HepG2 (cell line): ENCODE data around the gene LTA4H. TPM values are rescaled to one million over a fixed set of nuclear protein-coding genes. Genes with fewer than 3 reads are reported as not detected.

ENCODE experiments used
- CBX5 ChIP-seq: sonication (generic); formaldehyde crosslinking; IDR thresholded peaks from 2 replicates; pipeline ENCODE4 v1.4.0; 2020; ENCODE audit warnings: missing genetic modification reagents, borderline replicate concordance
- EEA1 ChIP-seq: sonication (generic); formaldehyde crosslinking; IDR thresholded peaks from 2 replicates; pipeline ENCODE4 v1.5.1; 2020; ENCODE audit warnings: mild to moderate bottlenecking, missing genetic modification reagents, borderline replicate concordance
- ETV5 ChIP-seq: IDR thresholded peaks from 2 replicates; pipeline ENCODE4 v1.6.1; 2018; ENCODE audit warnings: missing biosample characterization, missing genetic modification reagents, inconsistent platforms, borderline replicate concordance
- HNRNPH1 ChIP-seq: fragments of 200-400 bp; formaldehyde crosslinking; optimal IDR thresholded peaks from 2 replicates; pipeline ENCODE3; 2017; ENCODE audit warnings: mild to moderate bottlenecking, low read depth, low read length
- IRF2 ChIP-seq: IDR thresholded peaks from 2 replicates; pipeline ENCODE4 v1.6.1; 2018; ENCODE audit warnings: missing genetic modification reagents, missing compliant biosample characterization
- IRX3 ChIP-seq: sonication (generic); formaldehyde crosslinking; IDR thresholded peaks from 2 replicates; pipeline ENCODE4 v1.8.1; 2023; ENCODE audit warnings: mild to moderate bottlenecking, low read depth, missing genetic modification reagents, borderline replicate concordance
- KMT2A ChIP-seq: sonication (generic); formaldehyde crosslinking; IDR thresholded peaks from 2 replicates; pipeline ENCODE4 v1.4.0; 2020; ENCODE audit warnings: missing genetic modification reagents
- PRMT3 ChIP-seq: sonication (generic); formaldehyde crosslinking; IDR thresholded peaks from 2 replicates; pipeline ENCODE4 v1.8.1; 2022; ENCODE audit warnings: low read depth, mild to moderate bottlenecking, moderate library complexity, missing genetic modification reagents, borderline replicate concordance
- SOX6 ChIP-seq, 2 experiments: fragments of 450-650 bp in 1 of 2; sonication (generic) in 1 of 2; formaldehyde crosslinking in 1 of 2; IDR thresholded peaks; 2 replicates each; pipeline versions ENCODE4 v1.4.0 to v1.6.1; 2017 to 2020; ENCODE audit warnings: antibody characterized with exemption in 1 of 2, mild to moderate bottlenecking in 1 of 2, missing genetic modification reagents in 1 of 2
- SP5 ChIP-seq: IDR thresholded peaks from 2 replicates; pipeline ENCODE4 v1.6.1; 2016; ENCODE audit warnings: low read depth, borderline replicate concordance
- ZBTB38 ChIP-seq: sonication (generic); formaldehyde crosslinking; IDR thresholded peaks from 2 replicates; pipeline ENCODE4 v1.5.1; 2020; ENCODE audit warnings: mild to moderate bottlenecking, missing genetic modification reagents
- ZFP82 ChIP-seq: sonication (generic); formaldehyde crosslinking; IDR thresholded peaks from 2 replicates; pipeline ENCODE4 v1.5.1; 2020; ENCODE audit warnings: mild to moderate bottlenecking, missing genetic modification reagents, borderline replicate concordance
- ZMAT3 ChIP-seq: sonication (generic); formaldehyde crosslinking; conservative IDR thresholded peaks from 2 replicates; pipeline ENCODE4 v1.7.0; 2021; ENCODE audit warnings: missing genetic modification reagents
- ZNF260 ChIP-seq: sonication (generic); formaldehyde crosslinking; IDR thresholded peaks from 2 replicates; pipeline ENCODE4 v1.4.0; 2020; ENCODE audit warnings: missing genetic modification reagents, low read depth, mild to moderate bottlenecking, borderline replicate concordance
- ZNF264 ChIP-seq: sonication (generic); formaldehyde crosslinking; IDR thresholded peaks from 2 replicates; pipeline ENCODE4 v1.4.0; 2020; ENCODE audit warnings: missing genetic modification reagents
- ZNF496 ChIP-seq: sonication (generic); formaldehyde crosslinking; IDR thresholded peaks from 2 replicates; pipeline ENCODE4 v1.8.1; 2023; ENCODE audit warnings: mild to moderate bottlenecking, moderate library complexity, missing genetic modification reagents; ENCODE audit not compliant: insufficient replicate concordance
- ZNF543 ChIP-seq: sonication (generic); formaldehyde crosslinking; IDR thresholded peaks from 2 replicates; pipeline ENCODE4 v1.4.0; 2020; ENCODE audit warnings: mild to moderate bottlenecking, missing genetic modification reagents
- ZNF567 ChIP-seq: sonication (generic); formaldehyde crosslinking; IDR thresholded peaks from 2 replicates; pipeline ENCODE4 v1.8.1; 2023; ENCODE audit warnings: mild to moderate bottlenecking, missing genetic modification reagents, borderline replicate concordance
- ZNF607 ChIP-seq: sonication (generic); formaldehyde crosslinking; IDR thresholded peaks from 2 replicates; pipeline ENCODE4 v1.5.1; 2020; ENCODE audit warnings: missing genetic modification reagents, mild to moderate bottlenecking, borderline replicate concordance
- ZNF713 ChIP-seq: sonication (generic); formaldehyde crosslinking; IDR thresholded peaks from 2 replicates; pipeline ENCODE4 v1.4.0; 2020; ENCODE audit warnings: mild to moderate bottlenecking, missing genetic modification reagents
- ZNF737 ChIP-seq: sonication (generic); formaldehyde crosslinking; IDR thresholded peaks from 2 replicates; pipeline ENCODE4 v1.5.0; 2020; ENCODE audit warnings: missing genetic modification reagents, mild to moderate bottlenecking, borderline replicate concordance
- ZSCAN30 ChIP-seq: sonication (generic); formaldehyde crosslinking; IDR thresholded peaks from 2 replicates; pipeline ENCODE4 v1.5.0; 2020; ENCODE audit warnings: mild to moderate bottlenecking, missing genetic modification reagents
- polyA plus RNA-seq, 8 experiments: library from polyadenylated mRNA; depleted of rRNA in 3 of 8; stranded (reverse) in 7 of 8; unstranded in 1 of 8; fragments of >200 nt; fragmentation: Illumina TruSeq in 4 of 8; extraction: Trizol in 4 of 8; gene quantifications; 2 replicates each; pipeline versions ENCODE4 v1.2.1 to v1.2.3, GENCODE V29; 2011 to 2016; ENCODE audit warnings: low read depth in 4 of 8, missing spikeins in 1 of 8, mixed read lengths in 1 of 8; ENCODE audit not compliant: insufficient read depth in 1 of 8
- total RNA-seq, 5 experiments: library from RNA; depleted of rRNA; stranded (reverse); fragments of >200 nt; fragmentation: Illumina TruSeq; extraction: Trizol; gene quantifications; 2 replicates each; pipeline ENCODE4 v1.2.3, GENCODE V29; 2016; ENCODE audit warnings: low read depth in 1 of 5
- TF ChIP-seq, protein P1 (sequence below): sonication (generic); formaldehyde crosslinking; IDR thresholded peaks from one replicate; pipeline ENCODE4 v1.5.1; 2020; ENCODE audit warnings: mild to moderate bottlenecking, missing genetic modification reagents; ENCODE audit errors: not compliant biosample characterization

LTA4H gene
- total and polyA plus RNA-seq, 2 of the 13 experiments (the other 11 are each of a cell fraction or from before 2014, with no cell fraction given) = 87.5 to 90.4 TPM

DNA sequence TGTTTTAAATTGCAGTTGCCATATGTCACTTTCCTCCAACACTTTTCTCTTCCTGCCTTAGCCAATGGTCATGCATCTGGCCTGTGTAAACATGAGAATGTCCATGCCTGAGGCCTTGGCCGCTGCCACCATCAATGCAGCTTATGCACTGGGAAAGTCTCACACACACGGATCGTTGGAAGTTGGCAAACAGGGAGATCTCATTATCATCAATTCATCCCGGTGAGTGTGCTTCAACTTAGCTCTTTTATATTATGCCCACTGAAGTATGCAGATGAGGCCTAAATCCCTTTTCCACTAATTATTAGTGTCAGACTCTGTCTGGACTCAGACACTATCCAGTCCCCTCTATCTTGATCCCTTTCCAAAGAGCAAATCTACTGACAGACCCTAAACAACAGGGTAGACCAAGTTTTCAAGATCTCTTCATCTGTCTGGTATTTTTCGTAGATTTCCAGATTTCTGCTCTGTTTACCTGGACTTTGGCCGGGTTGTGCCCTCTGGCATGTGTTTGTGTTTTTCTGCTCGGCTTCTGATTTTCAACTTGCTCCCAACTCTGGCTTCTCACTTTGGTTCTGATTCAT, 69.0 kb downstream of the LTA4H start (continued):
- TF ChIP-seq, protein P1, sequence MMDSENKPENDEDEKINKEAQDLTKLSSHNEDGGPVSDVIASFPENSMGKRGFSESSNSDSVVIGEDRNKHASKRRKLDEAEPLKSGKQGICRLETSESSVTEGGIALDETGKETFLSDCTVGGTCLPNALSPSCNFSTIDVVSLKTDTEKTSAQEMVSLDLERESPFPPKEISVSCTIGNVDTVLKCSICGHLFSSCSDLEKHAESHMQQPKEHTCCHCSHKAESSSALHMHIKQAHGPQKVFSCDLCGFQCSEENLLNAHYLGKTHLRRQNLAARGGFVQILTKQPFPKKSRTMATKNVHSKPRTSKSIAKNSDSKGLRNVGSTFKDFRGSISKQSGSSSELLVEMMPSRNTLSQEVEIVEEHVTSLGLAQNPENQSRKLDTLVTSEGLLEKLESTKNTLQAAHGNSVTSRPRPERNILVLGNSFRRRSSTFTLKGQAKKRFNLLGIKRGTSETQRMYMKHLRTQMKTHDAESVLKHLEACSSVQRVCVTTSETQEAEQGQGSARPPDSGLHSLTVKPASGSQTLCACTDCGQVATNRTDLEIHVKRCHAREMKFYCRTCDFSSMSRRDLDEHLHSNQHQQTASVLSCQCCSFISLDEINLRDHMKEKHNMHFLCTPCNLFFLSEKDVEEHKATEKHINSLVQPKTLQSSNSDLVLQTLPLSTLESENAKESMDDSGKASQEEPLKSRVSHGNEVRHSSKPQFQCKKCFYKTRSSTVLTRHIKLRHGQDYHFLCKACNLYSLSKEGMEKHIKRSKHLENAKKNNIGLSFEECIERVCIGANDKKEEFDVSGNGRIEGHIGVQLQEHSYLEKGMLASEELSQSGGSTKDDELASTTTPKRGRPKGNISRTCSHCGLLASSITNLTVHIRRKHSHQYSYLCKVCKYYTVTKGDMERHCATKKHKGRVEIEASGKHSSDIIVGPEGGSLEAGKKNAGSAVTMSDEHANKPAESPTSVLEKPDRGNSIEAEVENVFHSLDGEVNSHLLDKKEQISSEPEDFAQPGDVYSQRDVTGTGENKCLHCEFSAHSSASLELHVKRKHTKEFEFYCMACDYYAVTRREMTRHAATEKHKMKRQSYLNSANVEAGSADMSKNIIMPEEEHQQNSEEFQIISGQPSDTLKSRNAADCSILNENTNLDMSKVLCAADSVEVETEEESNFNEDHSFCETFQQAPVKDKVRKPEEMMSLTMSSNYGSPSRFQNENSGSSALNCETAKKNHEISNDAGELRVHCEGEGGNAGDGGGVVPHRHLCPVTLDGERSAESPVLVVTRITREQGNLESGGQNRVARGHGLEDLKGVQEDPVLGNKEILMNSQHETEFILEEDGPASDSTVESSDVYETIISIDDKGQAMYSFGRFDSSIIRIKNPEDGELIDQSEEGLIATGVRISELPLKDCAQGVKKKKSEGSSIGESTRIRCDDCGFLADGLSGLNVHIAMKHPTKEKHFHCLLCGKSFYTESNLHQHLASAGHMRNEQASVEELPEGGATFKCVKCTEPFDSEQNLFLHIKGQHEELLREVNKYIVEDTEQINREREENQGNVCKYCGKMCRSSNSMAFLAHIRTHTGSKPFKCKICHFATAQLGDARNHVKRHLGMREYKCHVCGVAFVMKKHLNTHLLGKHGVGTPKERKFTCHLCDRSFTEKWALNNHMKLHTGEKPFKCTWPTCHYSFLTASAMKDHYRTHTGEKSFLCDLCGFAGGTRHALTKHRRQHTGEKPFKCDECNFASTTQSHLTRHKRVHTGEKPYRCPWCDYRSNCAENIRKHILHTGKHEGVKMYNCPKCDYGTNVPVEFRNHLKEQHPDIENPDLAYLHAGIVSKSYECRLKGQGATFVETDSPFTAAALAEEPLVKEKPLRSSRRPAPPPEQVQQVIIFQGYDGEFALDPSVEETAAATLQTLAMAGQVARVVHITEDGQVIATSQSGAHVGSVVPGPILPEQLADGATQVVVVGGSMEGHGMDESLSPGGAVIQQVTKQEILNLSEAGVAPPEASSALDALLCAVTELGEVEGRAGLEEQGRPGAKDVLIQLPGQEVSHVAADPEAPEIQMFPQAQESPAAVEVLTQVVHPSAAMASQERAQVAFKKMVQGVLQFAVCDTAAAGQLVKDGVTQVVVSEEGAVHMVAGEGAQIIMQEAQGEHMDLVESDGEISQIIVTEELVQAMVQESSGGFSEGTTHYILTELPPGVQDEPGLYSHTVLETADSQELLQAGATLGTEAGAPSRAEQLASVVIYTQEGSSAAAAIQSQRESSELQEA (CRISPR knock-in tag) = no peak
- TF ChIP-seq ZFP82 = no peak
- no peak for TF ChIP-seq IRX3 (CRISPR knock-in tag)
- TF ChIP-seq ZNF260 (CRISPR knock-in tag) = no peak
- TF ChIP-seq ZNF496 = no peak
- TF ChIP-seq ZNF567 = no peak
- TF ChIP-seq ZMAT3 = 0 out of 2 replicates have a peak, but pooled peaks have one; percentile 53
- TF ChIP-seq ZSCAN30 (CRISPR knock-in tag) = no peak
- TF ChIP-seq PRMT3 (CRISPR knock-in tag) = no peak
- TF ChIP-seq ZNF543 = no peak
- TF ChIP-seq CBX5 (CRISPR knock-in tag) = peak; percentile 85; the same call in 1 of the 2 replicates
- TF ChIP-seq SOX6 (IDR thresholded peaks at IDR 0.05) = no peak
- TF ChIP-seq SOX6 (CRISPR knock-in tag; IDR thresholded peaks at IDR 0.05) = peak; percentile 80
- no peak for TF ChIP-seq HNRNPH1
- TF ChIP-seq IRF2 (CRISPR knock-in tag) = peak; percentile 80
- 0 out of 2 replicates have a peak, but pooled peaks have one; percentile 26 for TF ChIP-seq ZNF264 (CRISPR knock-in tag)
- no peak for TF ChIP-seq ZNF737
- TF ChIP-seq ETV5 (CRISPR knock-in tag) = peak; percentile 49; the same call in 1 of the 2 replicates
- no peak for TF ChIP-seq EEA1
- peak; percentile 77 for TF ChIP-seq ZBTB38 (CRISPR knock-in tag)
- no peak for TF ChIP-seq KMT2A (CRISPR knock-in tag)
- no peak for TF ChIP-seq ZNF713 (CRISPR knock-in tag)
- no peak for TF ChIP-seq ZNF607 (CRISPR knock-in tag)
- no peak for TF ChIP-seq SP5 (CRISPR knock-in tag)
